Immature natural killer cell (primary cell): Measurements from ENCODE around the gene KXD1. TPM values are rescaled to one million over a fixed set of nuclear protein-coding genes. Genes with fewer than 3 reads are reported as not detected.

Experiments used
- DNase-seq, 3 donors: peaks; one replicate each; pipeline ENCODE4 v3.0.0; 2022; ENCODE audit warnings: mixed read lengths in 1 of 3
- H3K27ac Mint-ChIP-seq, 6 donors: one replicate each; pipeline ENCODE4 v1.8.0; 2020; ENCODE audit warnings: mixed read lengths in 6 of 6, mild to moderate bottlenecking in 5 of 6, inconsistent platforms in 4 of 6, moderate library complexity in 3 of 6
- H3K27me3 Mint-ChIP-seq, 3 donors: one replicate each; pipeline ENCODE4 v1.8.0; 2020 to 2021; ENCODE audit warnings: low read depth in 3 of 3, mild to moderate bottlenecking in 3 of 3, mixed read lengths in 3 of 3, moderate library complexity in 3 of 3, inconsistent platforms in 1 of 3
- H3K36me3 Mint-ChIP-seq, 3 donors: one replicate each; pipeline ENCODE4 v1.8.0; 2020; ENCODE audit warnings: mixed read lengths in 3 of 3, inconsistent platforms in 2 of 3, mild to moderate bottlenecking in 2 of 3
- H3K4me1 Mint-ChIP-seq, 2 donors: one replicate each; pipeline ENCODE4 v1.8.0; 2020; ENCODE audit warnings: inconsistent platforms in 2 of 2, mild to moderate bottlenecking in 2 of 2, mixed read lengths in 2 of 2, moderate library complexity in 1 of 2
- H3K4me3 Mint-ChIP-seq, 5 donors: one replicate each; pipeline ENCODE4 v1.8.0; 2020; ENCODE audit warnings: mild to moderate bottlenecking in 5 of 5, mixed read lengths in 5 of 5, inconsistent platforms in 3 of 5, moderate library complexity in 3 of 5
- H3K9me3 Mint-ChIP-seq, 6 donors: one replicate each; pipeline ENCODE4 v1.8.0; 2020; ENCODE audit warnings: mild to moderate bottlenecking in 6 of 6, mixed read lengths in 6 of 6, inconsistent platforms in 4 of 6, moderate library complexity in 3 of 6
- polyA plus RNA-seq, 3 donors: library from polyadenylated mRNA; unstranded; fragments of 300-500 nt; fragmentation: Illumina TruSeq; gene quantifications; one replicate each; pipeline ENCODE4 v1.2.3, GENCODE V29; 2021

Gene KXD1
- polyA plus RNA-seq, 3 donors from 2014 or later: 85.9 to 134 (median 93.0) TPM

GRCh38 chr19:18603255-18603957, 45.7 kb downstream of the KXD1 start:
- Mint-ChIP-seq H3K36me3 (no peaks in the 10 kb centered on the region), H3K27me3 (peaks cover 11 to 24% (median 16%) of the 10 kb centered on the region in 3 donors), H3K9me3 (peaks cover 0 to 3% (median 0%) of the 10 kb centered on the region in 6 donors), H3K4me1 (peaks cover 0 to 3% of the 10 kb centered on the region in 2 donors), H3K4me3 (peak overlapping the region in 1 of 5 donors; percentile 29), H3K27ac (no peak overlapping the region)
- DNase-seq: no peak

- no peak for DNase-seq
- no peak overlapping the region for H3K4me3 Mint-ChIP-seq
- H3K36me3 Mint-ChIP-seq: no peaks in the 10 kb centered on the region
- H3K27me3 Mint-ChIP-seq: peaks cover 19 to 27% (median 20%) of the 10 kb centered on the region in 3 donors
- H3K27ac Mint-ChIP-seq: no peak overlapping the region
- peaks cover 0 to 3% of the 10 kb centered on the region in 2 donors for H3K4me1 Mint-ChIP-seq
- peaks cover 0 to 3% (median 0%) of the 10 kb centered on the region in 6 donors for H3K9me3 Mint-ChIP-seq
Observed at GRCh38 chr19:18603958-18604819, 46.5 kb downstream of the KXD1 start.

- Mint-ChIP-seq H3K4me1 (peaks cover 0 to 3% of the 10 kb centered on the region in 2 donors), H3K27me3 (peaks cover 20 to 29% (median 22%) of the 10 kb centered on the region in 3 donors), H3K36me3 (no peaks in the 10 kb centered on the region), H3K4me3 (no peak overlapping the region), H3K27ac (no peak overlapping the region), H3K9me3 (peaks cover 0 to 3% (median 0%) of the 10 kb centered on the region in 6 donors)
- DNase-seq: no peak
Observed at GRCh38 chr19:18604820-18605159, 47.1 kb downstream of the KXD1 start.

- Mint-ChIP-seq H3K9me3 (peaks cover 0 to 3% (median 0%) of the 10 kb centered on the region in 6 donors), H3K27ac (no peak overlapping the region), H3K4me1 (peaks cover 0 to 3% of the 10 kb centered on the region in 2 donors), H3K27me3 (peaks cover 20 to 29% (median 22%) of the 10 kb centered on the region in 3 donors), H3K36me3 (no peaks in the 10 kb centered on the region), H3K4me3 (peak overlapping the region in 1 of 5 donors; percentile 55)
- no peak for DNase-seq
Observed at GRCh38 chr19:18605196-18605545, 47.5 kb downstream of the KXD1 start.

- DNase-seq: no peak
- Mint-ChIP-seq H3K9me3 (peaks cover 0 to 3% (median 0%) of the 10 kb centered on the region in 6 donors), H3K27me3 (peaks cover 20 to 29% (median 22%) of the 10 kb centered on the region in 3 donors), H3K4me1 (peaks cover 0 to 3% of the 10 kb centered on the region in 2 donors), H3K27ac (no peak overlapping the region), H3K36me3 (no peaks in the 10 kb centered on the region), H3K4me3 (peak overlapping the region in 1 of 5 donors; percentile 55)
Observed at GRCh38 chr19:18605546-18606280, 48.0 kb downstream of the KXD1 start.

- H3K9me3 Mint-ChIP-seq: peaks cover 0 to 3% (median 0%) of the 10 kb centered on the region in 6 donors
Observed at GRCh38 chr19:18606281-18607225, 48.9 kb downstream of the KXD1 start, which contains the start of gene CRLF1. Gene CRLF1 (minus strand): TSS chr19:18606799. CDS start chr19:18606656, 143 bp downstream.

GRCh38 chr19:18607226-18608101, 49.8 kb downstream of the KXD1 start:
- peaks cover 5 to 14% of the 10 kb centered on the region in 2 donors for H3K4me1 Mint-ChIP-seq
- no peaks in the 10 kb centered on the region for H3K36me3 Mint-ChIP-seq
- peaks cover 25 to 28% (median 26%) of the 10 kb centered on the region in 3 donors for H3K27me3 Mint-ChIP-seq
- DNase-seq: no peak
- H3K27ac Mint-ChIP-seq: no peak overlapping the region
- H3K9me3 Mint-ChIP-seq: peaks cover 0 to 3% (median 0%) of the 10 kb centered on the region in 6 donors
- H3K4me3 Mint-ChIP-seq: no peak overlapping the region

More at GRCh38 chr19:18606281-18607225, 48.9 kb downstream of the KXD1 start, which contains the start of gene CRLF1:
- Mint-ChIP-seq H3K36me3 (no peaks in the 10 kb centered on the region), H3K4me3 (no peak within 1 kb of the TSS), H3K4me1 (peaks cover 5 to 8% of the 10 kb centered on the region in 2 donors), H3K27me3 (peaks cover 23 to 31% (median 27%) of the 10 kb centered on the region in 3 donors), H3K27ac (no peak within 1 kb of the TSS)
- DNase-seq: no peak

- no peak for DNase-seq
- Mint-ChIP-seq H3K27ac (no peak overlapping the region), H3K4me1 (peaks cover 5 to 17% of the 10 kb centered on the region in 2 donors), H3K36me3 (no peaks in the 10 kb centered on the region), H3K4me3 (peak overlapping the region in 1 of 5 donors; percentile 50), H3K9me3 (no peaks in the 10 kb centered on the region), H3K27me3 (peaks cover 19 to 24% (median 22%) of the 10 kb centered on the region in 3 donors)
Observed at GRCh38 chr19:18608102-18608804, 50.6 kb downstream of the KXD1 start.

- Mint-ChIP-seq H3K27ac (no peak overlapping the region), H3K27me3 (peaks cover 19 to 28% (median 24%) of the 10 kb centered on the region in 3 donors), H3K4me3 (peak overlapping the region in 2 of 5 donors; percentile 40 to 50), H3K9me3 (no peaks in the 10 kb centered on the region), H3K36me3 (no peaks in the 10 kb centered on the region), H3K4me1 (peaks cover 5 to 17% of the 10 kb centered on the region in 2 donors)
- no peak for DNase-seq
Observed at GRCh38 chr19:18608805-18609716, 51.4 kb downstream of the KXD1 start.

GRCh38 chr19:18609717-18610051, 52.0 kb downstream of the KXD1 start:
- no peak for DNase-seq
- Mint-ChIP-seq H3K9me3 (no peaks in the 10 kb centered on the region), H3K4me3 (no peak overlapping the region), H3K4me1 (peaks cover 5 to 19% of the 10 kb centered on the region in 2 donors), H3K27me3 (peaks cover 22 to 33% (median 24%) of the 10 kb centered on the region in 3 donors), H3K36me3 (no peaks in the 10 kb centered on the region), H3K27ac (no peak overlapping the region)

- Mint-ChIP-seq H3K27me3 (peaks cover 20 to 33% (median 23%) of the 10 kb centered on the region in 3 donors), H3K4me3 (no peak overlapping the region), H3K9me3 (no peaks in the 10 kb centered on the region), H3K4me1 (peaks cover 5 to 19% of the 10 kb centered on the region in 2 donors), H3K27ac (no peak overlapping the region), H3K36me3 (no peaks in the 10 kb centered on the region)
- no peak for DNase-seq
Observed at GRCh38 chr19:18610245-18610555, 52.5 kb downstream of the KXD1 start.
